HG03520 (cell line): ENCODE measurements around the gene KCTD10.
"Not testable (repeated sequence)": the region's sequence is repeated elsewhere in the genome, so short reads cannot be mapped to it uniquely, and the experiment has no call there.

Source experiments
- ATAC-seq: cut with Tn5 transposase; IDR thresholded peaks from one replicate; pipeline ENCODE4 v1.9.1; 2021; ENCODE audit warnings: mild to moderate bottlenecking, moderate library complexity; ENCODE audit not compliant: unreplicated experiment

The KCTD10 gene

DNA sequence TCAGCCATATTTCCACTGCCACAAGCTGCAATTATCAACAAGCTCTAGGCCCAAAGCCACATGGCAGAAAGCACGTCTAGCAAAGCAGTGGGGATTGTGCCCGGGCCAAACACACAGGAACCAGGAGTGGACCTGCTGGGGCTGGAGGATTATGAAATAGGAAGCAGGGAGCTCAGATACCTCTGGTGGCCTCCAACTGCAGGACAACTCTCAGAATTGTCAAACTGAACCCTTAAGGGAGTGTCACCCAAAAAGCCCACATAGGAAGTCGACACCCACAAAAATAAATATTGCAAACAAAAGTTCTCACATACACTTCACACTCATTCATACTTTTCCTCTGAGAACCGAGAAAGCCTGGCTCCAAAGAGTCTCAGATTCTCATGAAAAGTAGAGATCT is 26.1 kb downstream of the KCTD10 start:
- ATAC-seq, result no peak

GRCh38 chr12:109449845-109450532 is 27.1 kb downstream of the KCTD10 start:
- ATAC-seq, result no peak

GRCh38 chr12:109448707-109449390 is 28.3 kb downstream of the KCTD10 start:
- ATAC-seq, result no peak

DNA sequence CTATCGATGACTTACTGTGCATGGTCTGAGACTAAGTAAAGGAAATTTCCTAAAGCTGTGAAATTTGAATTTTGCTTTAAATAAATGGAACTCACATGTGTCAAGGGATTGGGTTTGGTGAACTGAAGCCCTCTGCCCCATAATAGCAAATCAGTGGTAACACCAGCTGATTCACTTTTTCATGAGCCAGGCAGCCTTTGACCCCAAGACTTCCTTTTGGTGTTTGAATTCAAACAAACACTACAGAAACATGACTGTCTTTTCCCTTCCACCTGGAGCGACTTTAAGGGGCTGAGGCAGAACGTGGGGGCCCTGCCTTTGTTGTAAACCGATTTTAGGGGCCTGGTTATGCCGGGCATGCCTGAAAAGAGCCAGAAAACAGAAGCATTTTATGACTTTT is 28.8 kb downstream of the KCTD10 start:
- ATAC-seq, result no peak

DNA sequence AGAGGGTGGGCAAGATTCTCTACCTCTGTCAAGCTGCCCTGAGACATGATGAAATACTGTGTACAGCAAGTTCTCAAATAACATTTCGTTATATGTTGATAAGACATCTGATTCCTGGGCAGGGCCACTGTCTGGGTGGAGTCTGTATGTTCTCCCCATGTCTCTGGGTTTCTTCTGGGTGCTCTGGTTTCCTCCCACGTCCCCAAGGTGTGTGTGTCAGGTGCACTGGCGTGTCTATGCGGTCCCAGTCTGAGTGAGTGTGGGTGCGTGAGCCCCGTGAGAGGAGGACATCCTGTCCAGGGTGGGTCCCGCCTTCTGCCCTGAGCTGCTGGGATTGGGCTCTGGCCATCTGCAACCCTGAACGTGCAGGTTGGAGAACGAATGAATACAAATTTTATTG is 29.6 kb downstream of the KCTD10 start:
- no peak for ATAC-seq

GRCh38 chr12:109446869-109447268 is 30.2 kb downstream of the KCTD10 start:
- ATAC-seq, result no peak

DNA sequence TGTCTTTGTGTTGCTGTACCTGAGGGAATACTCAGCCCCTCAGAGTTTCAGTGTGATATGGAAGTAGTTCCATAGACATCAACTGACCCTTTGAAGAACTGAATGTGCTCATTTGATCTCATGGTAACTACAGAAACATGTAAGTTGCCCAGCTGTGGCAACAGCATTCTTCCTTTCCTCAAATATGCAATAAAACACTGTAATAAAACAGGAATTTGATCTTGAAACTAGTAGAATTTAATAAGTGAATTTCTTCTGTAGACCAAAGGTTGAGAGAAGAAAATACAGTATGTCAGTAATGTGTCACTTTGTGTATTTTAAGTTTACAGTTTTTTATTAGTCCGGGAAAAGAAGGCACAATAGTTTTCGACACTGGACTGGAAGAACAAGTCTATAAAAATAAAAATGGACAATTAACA is 31.9 kb downstream of the KCTD10 start:
- no peak for ATAC-seq

GRCh38 chr12:109444259-109444658 is 32.8 kb downstream of the KCTD10 start:
- no peak for ATAC-seq

DNA sequence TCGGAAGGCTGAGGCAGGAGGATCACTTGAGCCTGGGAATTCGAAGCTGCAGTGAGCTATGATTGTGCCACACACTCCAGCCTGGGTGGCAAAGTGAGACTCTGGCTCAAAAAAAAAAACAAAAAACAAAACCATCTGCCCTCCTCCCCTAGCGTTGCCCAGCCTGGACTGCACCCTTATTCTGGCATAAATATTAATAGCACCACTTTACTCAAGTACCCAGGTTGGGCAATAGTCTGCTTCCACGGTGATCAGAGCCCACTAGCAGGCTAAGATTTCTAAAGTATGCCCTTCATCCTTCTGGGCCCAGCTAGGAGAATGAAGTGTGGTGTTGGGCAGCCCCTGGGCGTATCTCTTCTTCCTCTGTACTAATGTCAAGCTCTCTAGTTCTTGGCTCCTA is 33.3 kb downstream of the KCTD10 start:
- ATAC-seq, result no peak

DNA sequence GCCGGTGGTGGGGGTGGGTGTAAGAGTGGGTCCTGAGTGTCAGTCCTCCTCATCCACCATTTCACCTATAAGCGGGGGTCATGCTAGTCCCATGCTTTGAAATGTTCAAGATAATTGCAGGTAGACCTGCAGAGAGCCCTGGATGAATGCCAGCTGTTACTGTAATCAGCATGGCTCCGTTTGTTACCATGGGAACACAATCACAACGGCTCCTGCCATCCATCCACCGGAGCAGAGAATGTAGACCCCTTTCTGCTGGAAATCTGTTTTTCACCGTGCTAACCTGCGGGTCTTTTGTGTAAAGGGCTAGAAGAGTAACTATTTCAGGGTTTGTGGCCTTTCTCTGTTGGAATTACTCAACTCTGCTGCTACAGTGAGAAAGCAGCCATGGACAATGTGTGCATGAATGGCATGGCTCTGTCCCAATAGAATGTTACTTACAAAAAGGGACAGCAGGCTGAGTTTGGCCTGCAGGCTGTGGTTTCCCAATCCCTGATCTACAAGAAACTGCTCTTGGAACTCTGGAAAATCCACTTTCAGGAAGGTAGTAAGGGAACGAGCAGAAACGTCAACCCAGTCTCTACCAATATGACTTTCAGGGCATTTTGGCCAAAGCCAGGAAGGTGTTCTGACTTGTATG is 36.1 kb downstream of the KCTD10 start:
- no peak for ATAC-seq

- ATAC-seq, result not testable (repeated sequence)
Measured at GRCh38 chr12:109439951-109440350, 37.1 kb downstream of the KCTD10 start.

DNA sequence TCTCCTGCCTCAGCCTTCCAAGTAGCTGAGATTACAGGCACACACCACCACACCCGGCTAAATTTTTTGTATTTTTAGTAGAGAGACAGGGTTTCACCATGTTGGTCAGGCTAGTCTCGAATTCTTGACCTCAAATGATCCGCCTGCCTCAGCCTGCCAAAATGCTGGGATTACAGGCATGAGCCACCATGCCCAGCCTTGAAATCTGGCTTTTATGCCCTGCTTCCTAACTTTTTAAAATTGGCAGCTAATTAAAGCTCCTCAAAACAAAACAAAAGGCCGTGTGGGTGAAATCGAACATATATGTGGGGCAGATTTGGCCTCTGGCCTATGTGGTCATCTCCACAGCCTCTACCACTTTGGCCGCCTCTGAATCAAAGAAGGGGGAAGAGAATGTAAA is 37.9 kb downstream of the KCTD10 start:
- no peak for ATAC-seq

DNA sequence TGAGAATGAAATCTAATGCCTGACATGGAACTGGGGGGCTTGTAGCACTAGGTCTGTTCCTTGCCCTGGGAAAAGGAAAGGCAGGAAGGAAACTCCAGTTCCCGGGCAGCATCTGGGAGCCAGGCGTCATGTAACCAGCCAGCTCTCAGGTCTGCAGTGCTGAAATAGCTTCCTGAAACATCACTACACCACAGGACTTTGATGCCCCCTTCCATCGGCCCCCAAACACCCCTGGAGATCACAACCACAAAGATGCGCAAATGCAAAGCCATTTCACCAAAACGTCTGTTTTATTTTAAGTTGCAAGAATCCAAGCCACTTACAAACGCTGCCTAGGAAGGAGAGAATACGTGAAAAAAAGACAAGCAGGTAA is 40.9 kb downstream of the KCTD10 start:
- ATAC-seq, result no peak

DNA sequence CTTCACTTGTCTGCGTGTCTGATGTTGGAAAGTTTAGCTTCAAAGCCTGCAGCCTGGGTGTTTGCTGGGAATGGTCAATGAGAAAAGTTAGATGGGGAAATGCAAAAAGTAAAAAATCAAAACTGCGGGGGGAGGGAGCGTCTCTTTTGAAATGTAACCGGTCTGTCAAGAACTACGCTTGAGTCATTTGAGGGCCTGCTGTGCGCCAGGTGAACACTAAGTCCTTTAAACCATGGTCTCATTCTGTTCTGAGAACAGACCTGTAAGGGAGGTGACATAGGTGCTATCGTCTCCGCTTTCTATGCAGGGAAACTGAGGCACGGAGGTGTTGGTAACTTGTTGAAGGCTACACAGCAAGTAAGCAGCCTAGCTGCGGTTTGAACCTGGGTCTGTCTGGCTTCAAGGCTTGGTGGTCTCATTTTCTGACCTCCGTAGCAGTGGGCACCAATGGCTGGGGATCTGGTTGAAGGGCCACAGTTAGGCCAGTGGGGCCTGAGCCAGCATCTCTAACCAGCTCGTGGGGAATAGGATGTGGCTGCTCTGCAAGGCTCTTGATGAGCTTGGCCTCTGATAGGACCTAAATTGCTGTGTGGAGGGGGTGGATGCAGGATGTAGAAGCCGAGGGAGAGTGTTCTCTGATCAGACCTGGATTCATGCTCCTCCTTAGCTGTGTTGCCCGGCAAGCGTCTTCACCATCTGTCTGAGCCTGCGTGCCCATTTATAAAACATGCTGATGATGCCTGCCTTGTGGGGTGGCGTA is 41.5 kb downstream of the KCTD10 start:
- ATAC-seq, result no peak

GRCh38 chr12:109434582-109434981 is 42.5 kb downstream of the KCTD10 start:
- ATAC-seq, result no peak

DNA sequence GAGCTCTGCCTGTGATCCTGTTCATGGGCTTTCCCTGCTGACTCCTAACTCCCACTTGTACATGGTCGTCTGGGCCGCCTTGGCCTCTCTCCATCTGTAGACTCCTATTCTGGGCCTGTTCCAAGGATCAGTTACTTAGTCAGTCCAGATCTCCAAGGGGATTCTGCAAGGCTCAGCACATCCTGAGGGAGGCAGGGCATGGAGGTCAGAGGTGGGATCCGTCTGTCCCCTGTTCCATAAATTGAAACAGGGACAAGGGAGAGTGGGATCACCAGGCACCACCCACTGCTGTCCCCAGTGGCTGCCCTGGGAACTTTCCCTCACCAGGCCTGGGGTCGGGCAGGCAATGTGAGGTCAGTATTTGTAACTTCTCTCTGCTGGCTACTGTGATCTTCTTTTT is 43.5 kb downstream of the KCTD10 start:
- ATAC-seq, result no peak

DNA sequence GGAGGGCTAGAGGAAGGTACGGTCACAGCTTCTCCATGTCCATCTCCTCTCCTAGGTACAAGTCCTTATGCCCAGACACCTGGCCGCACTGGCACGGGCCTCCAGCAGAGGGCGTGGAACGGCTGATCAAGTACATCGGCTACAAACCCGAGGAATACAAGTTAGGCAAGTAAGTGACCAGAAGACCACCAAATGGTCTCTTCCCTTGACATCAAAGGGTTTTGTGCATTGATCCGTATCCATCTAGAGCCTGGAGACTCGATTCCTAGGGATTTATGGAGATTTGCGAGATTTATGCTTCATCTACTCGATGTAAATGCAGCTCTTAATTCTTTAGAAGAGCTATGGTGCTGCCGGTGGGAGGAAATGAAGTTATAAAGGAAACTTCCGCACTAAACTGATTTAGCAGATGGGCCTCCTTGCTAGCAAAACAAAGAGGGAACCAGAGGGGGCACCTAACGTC is 44.2 kb downstream of the KCTD10 start:
- ATAC-seq, result no peak

- no peak for ATAC-seq
Measured at GRCh38 chr12:109432431-109432830, 44.7 kb downstream of the KCTD10 start.

DNA sequence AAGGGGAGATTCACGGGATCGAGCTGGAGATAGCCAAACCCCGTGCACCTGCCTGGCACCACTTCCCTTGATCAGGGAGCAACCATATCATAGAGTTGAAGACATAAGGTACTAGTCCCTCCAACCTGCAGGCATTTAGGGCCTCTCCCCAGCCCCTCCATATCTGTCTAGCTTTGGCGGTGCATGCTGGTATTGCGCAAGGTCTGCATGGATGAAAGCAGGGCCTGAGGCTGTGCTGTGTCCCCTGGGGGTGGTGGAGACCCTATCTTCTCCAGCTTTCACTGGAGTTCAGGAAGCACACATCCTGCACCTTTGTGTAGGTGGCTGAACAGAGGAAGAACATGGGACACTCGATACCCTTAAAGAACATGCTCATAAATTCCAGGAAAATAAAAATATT is 46.9 kb downstream of the KCTD10 start:
- ATAC-seq, result no peak

GRCh38 chr12:109428804-109429203 is 48.3 kb downstream of the KCTD10 start:
- not testable (repeated sequence) for ATAC-seq

DNA sequence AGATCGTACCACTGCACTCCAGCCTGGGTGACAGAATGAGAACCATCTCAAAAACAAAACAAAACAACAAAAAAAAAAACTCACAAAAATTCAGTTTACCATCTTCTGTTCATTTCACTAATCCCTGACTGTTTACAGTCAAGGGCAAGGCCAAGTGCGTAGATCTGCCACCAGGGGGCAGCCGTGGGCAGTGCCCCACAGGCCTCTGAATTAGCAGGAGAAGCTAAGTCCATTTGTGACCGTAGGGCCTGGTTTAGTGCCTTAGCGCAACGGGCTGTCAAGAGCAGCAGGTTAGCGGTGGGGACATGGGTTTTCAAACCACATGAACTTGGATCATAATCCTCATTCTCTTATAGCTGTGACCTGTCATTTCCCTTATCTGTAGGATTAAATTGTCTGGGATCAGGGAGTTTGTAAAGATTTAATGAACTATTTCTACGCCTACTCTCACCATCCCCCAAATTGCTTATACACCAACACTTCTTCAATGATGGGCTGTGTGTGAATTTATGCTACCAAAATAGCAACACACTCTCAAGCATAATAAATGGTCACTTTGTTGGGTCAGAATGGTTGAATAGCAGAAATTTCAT is 49.0 kb downstream of the KCTD10 start:
- no peak for ATAC-seq
